ENCODE data around the gene EVA1C. TPM values are rescaled to one million over a fixed set of nuclear protein-coding genes. Genes with fewer than 3 reads are reported as not detected.

EVA1C gene
- polyA plus RNA-seq, 1 of the 3 experiments (the other 2 are of a cell fraction) = 10.1 TPM

DNA sequence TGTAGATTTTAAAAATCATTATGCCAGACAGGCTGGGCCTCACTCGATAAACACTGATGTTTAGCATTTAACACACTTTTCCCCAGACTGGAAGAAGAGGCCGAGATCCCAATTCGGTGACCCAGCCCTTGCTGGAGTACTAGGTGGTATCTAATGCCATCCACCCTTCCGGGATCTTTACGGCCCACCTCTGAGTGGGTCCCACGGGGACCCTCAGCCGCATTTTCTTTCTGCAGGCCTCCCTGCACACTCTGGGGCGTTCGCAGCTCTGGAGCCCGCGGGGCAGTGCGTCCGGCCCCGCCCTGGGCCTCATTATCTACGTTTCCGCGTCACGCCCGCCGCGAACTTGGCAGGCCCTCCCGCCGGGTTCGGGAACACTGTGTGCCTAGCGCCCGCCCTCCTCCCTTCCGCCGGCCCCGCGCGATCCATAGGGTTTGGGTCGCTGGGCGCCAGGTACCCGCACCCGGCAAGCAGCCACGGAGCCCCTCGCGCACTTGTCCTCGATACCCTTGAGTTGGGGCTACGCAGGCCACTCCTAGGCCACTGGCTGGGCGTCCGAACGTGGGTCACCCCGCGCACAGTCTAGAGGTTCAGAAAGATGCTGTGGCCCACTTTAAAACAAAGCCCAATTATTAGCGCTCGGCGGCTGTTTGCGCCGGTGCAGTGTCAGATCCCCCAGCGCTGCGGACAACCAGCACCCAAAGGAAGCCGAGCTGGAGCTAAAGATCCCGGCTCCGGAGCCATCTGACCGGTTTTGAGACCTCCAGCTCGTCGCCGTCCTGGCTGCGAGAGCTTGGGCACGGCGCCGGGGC, 950 bp upstream of the EVA1C start (continued):
- TF ChIP-seq NFIC (IDR thresholded peaks at IDR 0.05; ENCODE audit: borderline replicate concordance) (peak; percentile 35; the same call in 1 of the 2 replicates), RAD21 (IDR thresholded peaks at IDR 0.05; ENCODE audit: low read length) (no peak), TEAD4 (IDR thresholded peaks at IDR 0.05; ENCODE audit: borderline replicate concordance, insufficient read depth) (no peak), EP300 (IDR thresholded peaks at IDR 0.05; ENCODE audit: borderline replicate concordance in 1 of 2, low read depth in 1 of 2, low read length in 1 of 2) (peak in 1 of 2 experiments; percentile 18; a peak in 1 of 4 replicates), SIN3A (IDR thresholded peaks at IDR 0.05; ENCODE audit: borderline replicate concordance, low read depth, low read length) (no peak), GABPA (IDR thresholded peaks at IDR 0.05; ENCODE audit: low read depth) (no peak), FOXM1 (IDR thresholded peaks at IDR 0.05; ENCODE audit: low read depth) (no peak), RFX5 (IDR thresholded peaks at IDR 0.05; ENCODE audit: low read length) (no peak), MXI1 (IDR thresholded peaks at IDR 0.05; ENCODE audit: low read depth, low read length) (no peak), RCOR1 (IDR thresholded peaks at IDR 0.05; ENCODE audit: low read length) (no peak), RXRA (IDR thresholded peaks at IDR 0.05; ENCODE audit: borderline replicate concordance, low read depth) (no peak), ELF1 (IDR thresholded peaks at IDR 0.05) (peak; percentile 36; the same call in 1 of the 2 replicates), POLR2AphosphoS5 (IDR thresholded peaks at IDR 0.05; ENCODE audit: low read depth, low read length) (peak; percentile 40; the same call in 1 of the 2 replicates), GATA2 (CRISPR knock-in tag; IDR thresholded peaks at IDR 0.05) (no peak), TAF1 (IDR thresholded peaks at IDR 0.05; ENCODE audit: borderline replicate concordance, low read depth, low read length) (peak; percentile 35; the same call in 1 of the 2 replicates), EZH2phosphoT487 (IDR thresholded peaks at IDR 0.05; ENCODE audit: borderline replicate concordance, low read depth) (no peak), CHD2 (IDR thresholded peaks at IDR 0.05; ENCODE audit: low read length, partially characterized antibody) (no peak), SMC3 (IDR thresholded peaks at IDR 0.05; ENCODE audit: low read depth, low read length) (no peak), FOSL2 (IDR thresholded peaks at IDR 0.05; ENCODE audit: borderline replicate concordance, low read depth) (no peak), MEF2A (IDR thresholded peaks at IDR 0.05; ENCODE audit: borderline replicate concordance, low read depth) (no peak), TCF12 (IDR thresholded peaks at IDR 0.05) (no peak), JUND (IDR thresholded peaks at IDR 0.05) (no peak)
- TF ChIP-seq, protein P1, sequence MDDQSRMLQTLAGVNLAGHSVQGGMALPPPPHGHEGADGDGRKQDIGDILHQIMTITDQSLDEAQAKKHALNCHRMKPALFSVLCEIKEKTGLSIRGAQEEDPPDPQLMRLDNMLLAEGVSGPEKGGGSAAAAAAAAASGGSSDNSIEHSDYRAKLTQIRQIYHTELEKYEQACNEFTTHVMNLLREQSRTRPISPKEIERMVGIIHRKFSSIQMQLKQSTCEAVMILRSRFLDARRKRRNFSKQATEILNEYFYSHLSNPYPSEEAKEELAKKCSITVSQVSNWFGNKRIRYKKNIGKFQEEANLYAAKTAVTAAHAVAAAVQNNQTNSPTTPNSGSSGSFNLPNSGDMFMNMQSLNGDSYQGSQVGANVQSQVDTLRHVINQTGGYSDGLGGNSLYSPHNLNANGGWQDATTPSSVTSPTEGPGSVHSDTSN (IDR thresholded peaks at IDR 0.05) = no peak
- TF ChIP-seq, protein P2, sequence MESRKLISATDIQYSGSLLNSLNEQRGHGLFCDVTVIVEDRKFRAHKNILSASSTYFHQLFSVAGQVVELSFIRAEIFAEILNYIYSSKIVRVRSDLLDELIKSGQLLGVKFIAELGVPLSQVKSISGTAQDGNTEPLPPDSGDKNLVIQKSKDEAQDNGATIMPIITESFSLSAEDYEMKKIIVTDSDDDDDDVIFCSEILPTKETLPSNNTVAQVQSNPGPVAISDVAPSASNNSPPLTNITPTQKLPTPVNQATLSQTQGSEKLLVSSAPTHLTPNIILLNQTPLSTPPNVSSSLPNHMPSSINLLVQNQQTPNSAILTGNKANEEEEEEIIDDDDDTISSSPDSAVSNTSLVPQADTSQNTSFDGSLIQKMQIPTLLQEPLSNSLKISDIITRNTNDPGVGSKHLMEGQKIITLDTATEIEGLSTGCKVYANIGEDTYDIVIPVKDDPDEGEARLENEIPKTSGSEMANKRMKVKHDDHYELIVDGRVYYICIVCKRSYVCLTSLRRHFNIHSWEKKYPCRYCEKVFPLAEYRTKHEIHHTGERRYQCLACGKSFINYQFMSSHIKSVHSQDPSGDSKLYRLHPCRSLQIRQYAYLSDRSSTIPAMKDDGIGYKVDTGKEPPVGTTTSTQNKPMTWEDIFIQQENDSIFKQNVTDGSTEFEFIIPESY (IDR thresholded peaks at IDR 0.05; ENCODE audit: borderline replicate concordance, low read depth) = no peak
- TF ChIP-seq, protein P3, sequence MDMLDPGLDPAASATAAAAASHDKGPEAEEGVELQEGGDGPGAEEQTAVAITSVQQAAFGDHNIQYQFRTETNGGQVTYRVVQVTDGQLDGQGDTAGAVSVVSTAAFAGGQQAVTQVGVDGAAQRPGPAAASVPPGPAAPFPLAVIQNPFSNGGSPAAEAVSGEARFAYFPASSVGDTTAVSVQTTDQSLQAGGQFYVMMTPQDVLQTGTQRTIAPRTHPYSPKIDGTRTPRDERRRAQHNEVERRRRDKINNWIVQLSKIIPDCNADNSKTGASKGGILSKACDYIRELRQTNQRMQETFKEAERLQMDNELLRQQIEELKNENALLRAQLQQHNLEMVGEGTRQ (IDR thresholded peaks at IDR 0.05; ENCODE audit: borderline replicate concordance, low read depth, low read length) = no peak
- TF ChIP-seq, protein P4, sequence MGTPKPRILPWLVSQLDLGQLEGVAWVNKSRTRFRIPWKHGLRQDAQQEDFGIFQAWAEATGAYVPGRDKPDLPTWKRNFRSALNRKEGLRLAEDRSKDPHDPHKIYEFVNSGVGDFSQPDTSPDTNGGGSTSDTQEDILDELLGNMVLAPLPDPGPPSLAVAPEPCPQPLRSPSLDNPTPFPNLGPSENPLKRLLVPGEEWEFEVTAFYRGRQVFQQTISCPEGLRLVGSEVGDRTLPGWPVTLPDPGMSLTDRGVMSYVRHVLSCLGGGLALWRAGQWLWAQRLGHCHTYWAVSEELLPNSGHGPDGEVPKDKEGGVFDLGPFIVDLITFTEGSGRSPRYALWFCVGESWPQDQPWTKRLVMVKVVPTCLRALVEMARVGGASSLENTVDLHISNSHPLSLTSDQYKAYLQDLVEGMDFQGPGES (IDR thresholded peaks at IDR 0.05; ENCODE audit: low read depth, low read length) = no peak
- TF ChIP-seq, protein P5, sequence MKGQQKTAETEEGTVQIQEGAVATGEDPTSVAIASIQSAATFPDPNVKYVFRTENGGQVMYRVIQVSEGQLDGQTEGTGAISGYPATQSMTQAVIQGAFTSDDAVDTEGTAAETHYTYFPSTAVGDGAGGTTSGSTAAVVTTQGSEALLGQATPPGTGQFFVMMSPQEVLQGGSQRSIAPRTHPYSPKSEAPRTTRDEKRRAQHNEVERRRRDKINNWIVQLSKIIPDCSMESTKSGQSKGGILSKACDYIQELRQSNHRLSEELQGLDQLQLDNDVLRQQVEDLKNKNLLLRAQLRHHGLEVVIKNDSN (IDR thresholded peaks at IDR 0.05; ENCODE audit: borderline replicate concordance, low read depth) = no peak
